Measurements from ENCODE around the gene ORC4. TPM values are rescaled to one million over a fixed set of nuclear protein-coding genes. Genes with fewer than 3 reads are reported as not detected.

The ORC4 gene
- total RNA-seq, 4 donors from 2014 or later: 32.6 to 72.3 (median 51.8) TPM

- Histone ChIP-seq H3K4me3 (no peak overlapping the region), H3K4me1 (peaks cover 3 to 81% (median 6%) of the 10 kb centered on the region in 3 donors), H3K27me3 (no peaks in the 10 kb centered on the region), H3K36me3 (no peaks in the 10 kb centered on the region), H3K27ac (peak overlapping the region in 3 of 4 donors; percentile 18 to 40 (median 29)), H3K9me3 (no peaks in the 10 kb centered on the region)
- no peak for ATAC-seq
- no peak for TF ChIP-seq CTCF (IDR thresholded peaks at IDR 0.05)
- TF ChIP-seq EP300 (IDR thresholded peaks at IDR 0.05): no peak
- TF ChIP-seq POLR2AphosphoS5 (IDR thresholded peaks at IDR 0.05): no peak
- TF ChIP-seq POLR2A (IDR thresholded peaks at IDR 0.05): no peak
Observed at GRCh38 chr2:147884830-147885229, 135.7 kb downstream of the ORC4 start.

- no peaks in the 10 kb centered on the region for H3K27me3 ChIP-seq
- H3K4me3 ChIP-seq: no peak overlapping the region
- H3K27ac ChIP-seq: no peak overlapping the region
- H3K9me3 ChIP-seq: no peaks in the 10 kb centered on the region
- ATAC-seq: no peak
- TF ChIP-seq CTCF (IDR thresholded peaks at IDR 0.05) (no peak), EP300 (IDR thresholded peaks at IDR 0.05) (no peak), POLR2A (IDR thresholded peaks at IDR 0.05) (no peak), POLR2AphosphoS5 (IDR thresholded peaks at IDR 0.05) (no peak)
- no peaks in the 10 kb centered on the region for H3K36me3 ChIP-seq
- H3K4me1 ChIP-seq: peaks cover 3 to 98% (median 6%) of the 10 kb centered on the region in 3 donors
Observed at GRCh38 chr2:147882631-147883030, 137.9 kb downstream of the ORC4 start.

Other genes starting within 250 kb of the ORC4 start
- 10 to 100 TPM; 23.0 to 48.1 (median 23.8) TPM for gene ACVR2A, start 175.7 kb downstream of the ORC4 start, total RNA-seq
- gene MBD5, start 354 bp upstream of the ORC4 start, total RNA-seq: 10 to 100 TPM; 40.3 to 77.0 (median 50.4) TPM